Frontal cortex (tissue), 4 donors: ENCODE results near the gene MYO18B. TPM values are rescaled to one million over a fixed set of nuclear protein-coding genes. Genes with fewer than 3 reads are reported as not detected.
A peak's percentile ranks its signal among the peaks of the same experiment; 100 is the strongest.

Experiments used
- DNase-seq, 2 donors: peaks; one replicate each; pipeline ENCODE4 v3.0.0; 2012; ENCODE audit warnings: low spot score in 2 of 2
- FAIRE-seq: peaks from 2 replicates; lab custom pipeline; 2012; peaks lifted over from hg19 to GRCh38; lab: Jason Lieb, UNC
- total RNA-seq: library from RNA; depleted of rRNA; stranded (reverse); fragments of >200 nt; gene quantifications from one replicate; pipeline ENCODE4 v1.2.3, GENCODE V29; 2014
- donor health status: control.
- donor health status: control.
- donor health status: control.

MYO18B gene
- total RNA-seq, 1 donor from 2014 or later = not detected

DNA sequence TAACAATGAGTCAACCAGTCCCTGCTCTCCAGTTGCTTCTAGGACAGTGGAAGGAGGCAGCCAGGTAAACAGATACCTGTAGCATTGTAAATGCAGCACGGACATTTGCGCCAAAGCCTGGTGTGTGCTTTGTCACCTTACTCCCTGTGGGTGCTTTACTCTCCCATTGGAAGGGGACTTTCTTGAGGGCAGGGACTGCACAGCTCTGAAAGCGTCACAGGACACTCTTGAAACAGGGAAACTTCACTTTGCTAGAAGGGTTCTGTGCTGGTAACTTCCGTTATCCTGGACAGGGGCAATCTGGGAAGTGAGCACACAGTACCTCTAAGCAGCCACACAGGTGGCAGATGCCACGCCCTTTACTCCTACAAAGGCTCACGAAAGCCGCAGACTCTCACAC, 99.8 kb downstream of the MYO18B start:
- FAIRE-seq = no peak

DNA sequence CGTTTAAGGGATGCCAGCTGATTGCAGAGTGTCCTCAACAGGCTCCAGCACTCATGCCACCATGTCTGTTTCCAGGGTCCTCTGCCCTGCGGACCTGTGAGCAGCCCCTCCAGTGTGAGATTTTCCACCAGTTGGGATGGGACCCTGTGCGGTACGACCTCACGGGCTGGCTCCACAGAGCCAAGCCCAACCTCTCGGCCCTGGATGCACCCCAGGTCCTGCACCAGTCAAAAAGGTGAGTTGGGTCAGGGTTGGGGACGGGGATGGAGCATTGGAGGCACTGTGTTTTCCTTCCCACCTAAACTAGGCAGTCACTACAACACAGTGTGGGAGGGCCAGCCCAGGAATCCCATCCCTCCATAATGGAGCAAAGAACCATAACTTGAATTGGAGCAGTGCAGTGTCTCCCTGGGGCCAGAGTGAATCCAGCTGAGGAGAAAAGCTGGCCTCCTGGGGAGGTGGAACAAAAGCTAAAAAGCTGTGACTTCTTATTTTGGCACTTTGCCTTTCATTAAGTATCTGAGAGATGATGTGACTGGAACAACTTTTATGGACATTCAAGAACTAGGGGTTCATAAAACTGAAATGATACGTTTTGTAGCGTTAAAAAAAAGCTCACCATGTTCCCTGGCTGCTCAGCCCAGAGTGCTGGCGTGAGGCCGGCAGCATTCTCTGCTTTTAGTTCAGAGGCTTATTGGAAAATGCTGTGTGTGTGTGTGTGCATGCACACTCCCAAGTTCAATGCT, 101.8 kb downstream of the MYO18B start:
- DNase-seq = no peak
- FAIRE-seq = no peak

More for the DNA sequence above, 99.8 kb downstream of the MYO18B start:
- DNase-seq = no peak

- no peak for DNase-seq
- FAIRE-seq = no peak
These were observed 102.6 kb downstream of the MYO18B start for GRCh38 chr22:25844601-25845000.

DNA sequence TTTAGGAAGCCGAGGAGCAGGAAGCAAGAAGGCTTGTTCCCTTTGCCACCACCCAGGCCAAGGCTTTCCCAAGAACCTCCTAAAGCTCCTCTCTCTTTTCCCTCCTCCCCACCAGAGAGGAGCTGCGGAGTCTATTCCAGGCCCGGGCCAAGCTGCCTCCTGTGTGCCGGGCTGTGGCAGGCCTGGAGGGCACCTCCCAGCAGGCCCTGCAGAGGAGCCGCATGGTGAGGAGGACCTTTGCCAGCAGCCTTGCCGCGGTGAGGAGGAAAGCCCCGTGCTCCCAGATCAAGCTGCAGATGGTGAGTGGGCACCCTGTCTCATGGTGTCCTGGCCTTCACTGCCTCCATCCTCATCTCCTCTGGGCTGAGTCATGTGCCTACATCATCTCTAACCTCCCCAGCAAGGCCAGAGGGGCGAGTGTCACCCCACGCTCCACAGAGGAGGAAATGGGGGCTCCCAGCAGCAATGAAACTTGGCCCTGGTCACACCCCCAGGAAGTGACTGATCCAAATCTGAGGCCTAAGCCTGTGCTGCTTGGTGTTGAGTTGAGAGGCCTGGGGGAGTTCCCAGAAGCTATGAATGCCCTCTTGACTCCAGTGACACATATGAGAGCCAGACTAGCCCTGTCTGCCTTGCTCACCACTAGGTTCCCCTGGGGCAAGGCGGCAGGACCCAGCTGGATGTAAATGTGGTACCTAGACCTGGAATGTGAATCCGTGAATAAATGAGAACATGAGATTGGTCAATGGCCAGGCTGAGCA, 104.2 kb downstream of the MYO18B start:
- no peak for DNase-seq
- FAIRE-seq = no peak

DNA sequence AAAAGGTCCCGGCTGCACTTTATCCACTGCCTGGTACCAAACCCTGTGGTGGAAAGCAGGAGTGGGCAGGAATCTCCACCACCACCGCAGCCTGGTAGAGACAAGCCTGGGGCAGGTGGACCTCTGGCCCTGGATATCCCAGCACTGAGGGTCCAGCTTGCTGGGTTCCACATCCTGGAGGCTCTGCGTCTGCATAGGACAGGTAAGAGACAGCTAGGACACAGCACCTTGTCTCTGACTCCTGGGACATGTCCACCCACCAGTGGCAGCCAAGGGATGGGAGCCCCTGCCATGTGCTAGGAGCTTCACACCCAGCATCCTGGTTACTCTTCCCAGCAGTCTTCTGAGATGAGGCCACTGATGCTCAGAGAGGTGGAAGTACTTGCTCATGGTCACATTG, 105.5 kb downstream of the MYO18B start:
- FAIRE-seq = no peak
- DNase-seq = no peak

GRCh38 chr22:25848954-25849353, 107.0 kb downstream of the MYO18B start:
- no peak for DNase-seq
- FAIRE-seq = no peak

DNA sequence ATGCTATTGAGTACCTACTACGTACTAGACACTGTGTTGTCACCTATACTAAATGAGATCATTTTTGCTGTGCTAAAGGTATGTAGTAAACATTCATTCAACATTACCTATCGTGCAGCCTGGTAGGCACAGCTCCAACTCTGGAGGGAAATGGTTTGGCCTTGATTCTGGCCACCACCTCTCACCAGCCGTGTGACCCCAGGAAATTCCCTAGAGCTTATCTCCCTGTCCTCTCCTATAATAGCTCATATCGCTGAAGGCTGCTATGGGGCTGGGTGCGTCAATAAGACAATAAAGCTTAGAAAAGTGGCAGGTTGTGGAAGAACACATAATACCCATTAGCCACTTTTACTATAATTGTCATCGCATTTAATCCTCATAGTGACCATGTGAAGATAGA, 107.5 kb downstream of the MYO18B start:
- DNase-seq (no peak), FAIRE-seq (no peak)

DNA sequence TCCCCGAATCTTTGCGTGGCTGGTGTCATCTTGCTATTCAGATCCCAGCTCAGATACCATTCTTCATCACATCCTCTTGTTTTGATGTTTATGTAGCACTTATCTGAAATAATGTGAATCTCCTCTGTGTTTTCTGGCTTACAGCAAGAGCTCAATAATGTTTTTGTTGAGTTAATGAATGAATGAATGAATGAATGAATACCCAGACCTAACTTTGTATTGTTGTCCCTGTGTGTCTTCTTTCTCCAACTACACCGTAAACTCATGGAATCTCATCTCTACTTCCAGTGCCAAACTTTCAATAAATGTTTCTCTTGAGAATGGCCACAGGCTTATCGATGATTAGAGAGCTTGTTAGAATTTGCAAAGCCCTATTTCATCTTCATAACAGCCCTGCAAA, 110.2 kb downstream of the MYO18B start:
- DNase-seq (no peak), FAIRE-seq (no peak)

DNA sequence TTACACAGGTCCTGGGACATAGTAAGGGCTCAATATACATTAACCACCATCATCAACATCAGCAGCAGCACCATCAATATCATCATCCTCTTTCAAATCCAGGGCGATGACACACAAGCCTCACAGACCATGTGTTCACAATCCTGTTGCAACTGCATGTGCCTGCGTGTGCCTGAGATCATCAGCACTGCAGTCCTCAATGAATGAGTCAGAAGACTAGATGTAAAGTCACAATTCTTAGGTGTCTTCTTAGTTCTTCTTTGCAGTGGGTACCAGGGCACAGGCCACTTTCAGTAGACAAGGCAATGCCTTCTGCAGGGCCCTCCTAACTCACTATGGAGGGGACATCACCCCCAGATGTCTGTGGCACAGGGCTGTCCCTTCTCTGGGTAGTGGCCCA, 111.1 kb downstream of the MYO18B start:
- no peak for DNase-seq
- FAIRE-seq = no peak

DNA sequence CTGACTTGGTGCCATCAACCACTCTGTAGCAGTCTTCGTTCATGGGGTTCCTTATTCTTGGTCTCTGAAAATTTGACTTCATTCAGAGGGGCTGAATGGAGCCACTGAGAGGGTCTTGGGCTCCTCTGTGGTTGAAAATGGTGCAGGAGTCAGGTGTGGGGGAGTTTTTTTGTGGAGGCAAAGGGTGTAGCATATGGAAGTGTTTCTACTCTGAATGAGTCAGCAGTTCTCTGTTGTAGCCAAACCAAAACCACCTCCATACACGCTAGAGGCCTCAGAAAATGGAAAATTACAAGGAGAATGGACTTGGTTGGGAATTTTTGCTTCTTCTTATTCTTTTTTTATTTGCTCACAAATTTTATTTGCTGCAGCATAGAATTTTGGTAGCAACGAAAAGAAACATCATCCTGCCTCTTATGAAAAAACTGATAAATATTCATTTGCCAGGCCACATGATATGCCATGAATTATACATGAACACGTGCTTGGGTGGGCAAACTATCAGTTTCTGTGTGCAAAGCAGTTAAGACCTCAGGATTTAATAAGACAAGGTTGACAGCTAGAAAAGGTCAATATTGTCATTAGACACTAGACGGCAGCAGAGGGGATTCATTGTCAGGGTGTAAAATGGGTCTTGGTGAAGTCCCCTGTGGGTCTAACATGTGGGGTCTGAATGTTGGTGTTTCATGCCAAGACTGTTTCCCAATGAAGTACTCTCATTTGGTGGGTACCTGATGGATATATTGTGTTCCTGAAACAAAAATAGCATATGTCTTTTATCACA, 111.7 kb downstream of the MYO18B start:
- peak in 1 of 2 donors; percentile 15 for DNase-seq
- no peak for FAIRE-seq

DNA sequence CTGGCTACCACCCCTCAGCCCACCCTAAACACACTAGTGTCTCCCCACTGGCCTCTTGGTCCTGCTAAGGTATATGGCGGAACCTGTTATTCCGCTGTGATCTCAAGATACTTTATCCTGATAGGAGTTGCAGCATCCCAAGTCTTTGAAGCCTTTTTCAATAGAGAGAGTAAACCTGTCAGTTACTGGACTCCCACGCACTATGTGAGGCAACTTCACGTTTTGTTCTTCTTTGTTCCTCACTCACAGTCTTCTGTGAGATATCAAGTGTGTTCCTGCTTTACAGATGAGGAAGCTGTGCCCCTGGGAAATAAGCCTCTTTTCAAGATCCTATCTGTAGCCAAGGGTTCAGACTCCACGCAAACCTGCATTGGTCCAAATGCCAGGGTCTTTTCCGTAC, 127.8 kb downstream of the MYO18B start:
- no peak for DNase-seq
- FAIRE-seq = no peak

- DNase-seq (no peak), FAIRE-seq (no peak)
These were observed 132.3 kb downstream of the MYO18B start for GRCh38 chr22:25874327-25874726.

GRCh38 chr22:25875461-25875860, 133.5 kb downstream of the MYO18B start:
- FAIRE-seq (no peak), DNase-seq (no peak)

- no peak for FAIRE-seq
- peak in 1 of 2 donors; percentile 17 for DNase-seq
These were observed 134.9 kb downstream of the MYO18B start for GRCh38 chr22:25876871-25877270.

- DNase-seq (no peak), FAIRE-seq (no peak)
These were observed 136.9 kb downstream of the MYO18B start for GRCh38 chr22:25878933-25879332.

- DNase-seq (no peak), FAIRE-seq (no peak)
These were observed 138.5 kb downstream of the MYO18B start for GRCh38 chr22:25880524-25880923.

GRCh38 chr22:25881210-25881755, 139.3 kb downstream of the MYO18B start:
- DNase-seq (no peak), FAIRE-seq (no peak)

GRCh38 chr22:25882360-25882759, 140.4 kb downstream of the MYO18B start:
- no peak for DNase-seq
- no peak for FAIRE-seq

- DNase-seq = no peak
These were observed 141.6 kb downstream of the MYO18B start for GRCh38 chr22:25883482-25884033.

DNA sequence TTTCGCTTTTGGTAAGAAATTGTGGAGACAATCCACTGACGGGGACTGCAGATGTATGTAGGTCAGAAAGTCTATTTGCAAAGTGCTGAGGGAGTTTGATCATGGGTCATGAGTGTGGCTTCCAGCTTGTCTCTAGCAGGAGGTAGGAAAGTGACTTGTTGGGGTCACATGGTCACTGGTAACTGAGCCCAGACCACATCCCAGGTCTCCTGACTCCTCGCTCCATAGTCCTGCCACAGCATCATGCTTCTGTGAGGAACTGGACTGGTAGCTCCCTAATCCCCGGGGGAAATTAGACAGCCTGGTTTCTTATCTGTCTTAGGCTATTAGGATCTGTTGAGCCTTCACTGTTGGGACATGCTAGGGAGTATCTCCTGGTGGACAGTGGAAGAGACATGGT, 142.1 kb downstream of the MYO18B start:
- no peak for DNase-seq
- no peak for FAIRE-seq

More at GRCh38 chr22:25883482-25884033, 141.6 kb downstream of the MYO18B start:
- no peak for FAIRE-seq
